ENCODE data around the gene CCDC12.
"Not testable (repeated sequence)": the region's sequence is repeated elsewhere in the genome, so short reads cannot be mapped to it uniquely, and the experiment has no call there.

CCDC12 gene

DNA sequence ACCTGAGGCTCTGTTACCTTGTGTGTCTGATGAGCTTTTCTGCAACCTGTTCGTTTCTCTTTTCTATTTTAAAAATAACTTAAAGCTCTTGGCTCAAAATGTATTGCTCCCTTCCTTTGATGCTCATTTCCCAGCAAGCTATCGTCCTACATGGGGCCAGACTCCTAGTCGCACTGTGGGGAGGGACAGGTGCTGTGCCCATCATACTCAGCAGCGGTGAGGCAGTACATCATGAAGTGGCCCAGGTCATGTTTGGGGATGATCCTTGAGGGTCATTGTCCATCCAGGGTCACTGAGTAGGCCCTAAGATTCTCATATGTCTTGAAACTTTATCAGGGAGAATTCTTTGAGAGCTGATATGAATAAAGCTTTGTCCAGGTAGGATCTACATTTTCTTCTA, 57.9 kb downstream of the CCDC12 start:
- no peaks in the 10 kb centered on the region for H3K4me1 ChIP-seq (ENCODE audit: control insufficient read depth, low read depth, low read length)
- no peaks in the 10 kb centered on the region for H3K9me3 ChIP-seq (ENCODE audit: control insufficient read depth, low read depth, low read length)
- H3K4me3 ChIP-seq (ENCODE audit: low read length): no peak overlapping the region
- H3K36me3 ChIP-seq (ENCODE audit: control insufficient read depth, low read depth, low read length): peaks cover 46% of the 10 kb centered on the region
- no peaks in the 10 kb centered on the region for H3K27me3 ChIP-seq (ENCODE audit: control insufficient read depth, insufficient read depth, low read length)
- no peak overlapping the region for H3K9ac ChIP-seq (ENCODE audit: low read length)
- H3K27ac ChIP-seq (ENCODE audit: low read length): no peak overlapping the region

DNA sequence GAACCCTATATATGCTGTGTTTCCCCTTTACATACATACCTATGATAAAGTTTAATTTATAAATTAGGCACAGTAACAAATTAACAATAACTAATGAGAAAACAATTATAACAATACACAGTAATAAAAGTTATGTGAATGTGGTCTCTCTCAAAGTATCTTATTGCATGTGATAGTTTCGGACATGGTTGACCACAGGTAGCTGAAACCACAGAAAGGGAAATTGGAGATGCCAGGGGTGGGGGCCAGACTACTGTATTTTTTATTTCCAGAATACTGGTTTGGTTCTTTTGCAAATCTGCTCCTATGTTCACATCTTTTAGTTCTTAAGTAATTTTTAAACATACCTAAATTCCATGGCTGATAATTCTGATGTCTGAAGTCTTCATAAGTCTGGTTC, 58.3 kb downstream of the CCDC12 start:
- Histone ChIP-seq H3K36me3 (ENCODE audit: control insufficient read depth, low read depth, low read length) (peaks cover 45% of the 10 kb centered on the region), H3K9me3 (ENCODE audit: control insufficient read depth, low read depth, low read length) (no peaks in the 10 kb centered on the region), H3K4me1 (ENCODE audit: control insufficient read depth, low read depth, low read length) (no peaks in the 10 kb centered on the region), H3K27me3 (ENCODE audit: control insufficient read depth, insufficient read depth, low read length) (no peaks in the 10 kb centered on the region), H3K4me3 (ENCODE audit: low read length) (no peak overlapping the region), H3K9ac (ENCODE audit: low read length) (no peak overlapping the region), H3K27ac (ENCODE audit: low read length) (no peak overlapping the region)

- H3K9me3 ChIP-seq (ENCODE audit: control insufficient read depth, low read depth, low read length): no peaks in the 10 kb centered on the region
- H3K4me1 ChIP-seq (ENCODE audit: control insufficient read depth, low read depth, low read length): no peaks in the 10 kb centered on the region
- H3K27me3 ChIP-seq (ENCODE audit: control insufficient read depth, insufficient read depth, low read length): no peaks in the 10 kb centered on the region
- H3K9ac ChIP-seq (ENCODE audit: low read length): no peak overlapping the region
- no peak overlapping the region for H3K4me3 ChIP-seq (ENCODE audit: low read length)
- H3K27ac ChIP-seq (ENCODE audit: low read length): no peak overlapping the region
- peaks cover 36% of the 10 kb centered on the region for H3K36me3 ChIP-seq (ENCODE audit: control insufficient read depth, low read depth, low read length)
These were observed 59.3 kb downstream of the CCDC12 start for GRCh38 chr3:46917257-46917656.

- Histone ChIP-seq H3K27ac (ENCODE audit: low read length) (no peak overlapping the region), H3K27me3 (ENCODE audit: control insufficient read depth, insufficient read depth, low read length) (no peaks in the 10 kb centered on the region), H3K36me3 (ENCODE audit: control insufficient read depth, low read depth, low read length) (peaks cover 31% of the 10 kb centered on the region), H3K9me3 (ENCODE audit: control insufficient read depth, low read depth, low read length) (no peaks in the 10 kb centered on the region), H3K4me1 (ENCODE audit: control insufficient read depth, low read depth, low read length) (no peaks in the 10 kb centered on the region), H3K4me3 (ENCODE audit: low read length) (no peak overlapping the region), H3K9ac (ENCODE audit: low read length) (no peak overlapping the region)
These were observed 59.7 kb downstream of the CCDC12 start for GRCh38 chr3:46916799-46917198.

- no peak overlapping the region for H3K4me3 ChIP-seq (ENCODE audit: low read length)
- no peak overlapping the region for H3K9ac ChIP-seq (ENCODE audit: low read length)
- no peaks in the 10 kb centered on the region for H3K9me3 ChIP-seq (ENCODE audit: control insufficient read depth, low read depth, low read length)
- H3K4me1 ChIP-seq (ENCODE audit: control insufficient read depth, low read depth, low read length): no peaks in the 10 kb centered on the region
- peaks cover 27% of the 10 kb centered on the region for H3K36me3 ChIP-seq (ENCODE audit: control insufficient read depth, low read depth, low read length)
- no peaks in the 10 kb centered on the region for H3K27me3 ChIP-seq (ENCODE audit: control insufficient read depth, insufficient read depth, low read length)
- no peak overlapping the region for H3K27ac ChIP-seq (ENCODE audit: low read length)
These were observed 60.3 kb downstream of the CCDC12 start for GRCh38 chr3:46916278-46916677.

GRCh38 chr3:46915297-46915822, 61.2 kb downstream of the CCDC12 start:
- no peaks in the 10 kb centered on the region for H3K9me3 ChIP-seq (ENCODE audit: control insufficient read depth, low read depth, low read length)
- no peak overlapping the region for H3K27ac ChIP-seq (ENCODE audit: low read length)
- no peak overlapping the region for H3K4me3 ChIP-seq (ENCODE audit: low read length)
- no peaks in the 10 kb centered on the region for H3K4me1 ChIP-seq (ENCODE audit: control insufficient read depth, low read depth, low read length)
- H3K9ac ChIP-seq (ENCODE audit: low read length): no peak overlapping the region
- peaks cover 18% of the 10 kb centered on the region for H3K36me3 ChIP-seq (ENCODE audit: control insufficient read depth, low read depth, low read length)
- H3K27me3 ChIP-seq (ENCODE audit: control insufficient read depth, insufficient read depth, low read length): no peaks in the 10 kb centered on the region

DNA sequence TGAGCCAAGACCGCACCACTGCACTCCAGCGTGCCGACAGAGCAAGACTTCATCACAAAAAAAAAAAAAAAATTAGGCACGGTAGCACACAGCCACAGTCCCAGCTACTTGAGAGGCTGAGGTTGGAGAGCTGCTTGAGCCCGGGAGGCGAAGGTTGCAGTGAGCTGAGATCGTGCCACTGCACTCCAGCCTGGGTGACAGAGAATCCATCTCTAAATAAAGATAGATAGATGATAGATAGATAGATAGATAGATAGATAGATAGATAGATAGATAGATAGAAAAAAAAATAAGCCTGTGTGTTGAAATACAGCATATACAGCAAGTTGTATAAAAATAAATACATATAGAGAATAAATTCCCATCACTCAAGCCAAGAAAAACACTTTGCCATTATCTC, 61.7 kb downstream of the CCDC12 start:
- Histone ChIP-seq H3K9me3 (ENCODE audit: control insufficient read depth, low read depth, low read length) (no peaks in the 10 kb centered on the region), H3K9ac (ENCODE audit: low read length) (no peak overlapping the region), H3K36me3 (ENCODE audit: control insufficient read depth, low read depth, low read length) (peaks cover 13% of the 10 kb centered on the region), H3K4me3 (ENCODE audit: low read length) (no peak overlapping the region), H3K4me1 (ENCODE audit: control insufficient read depth, low read depth, low read length) (no peaks in the 10 kb centered on the region), H3K27me3 (ENCODE audit: control insufficient read depth, insufficient read depth, low read length) (no peaks in the 10 kb centered on the region), H3K27ac (ENCODE audit: low read length) (no peak overlapping the region)

DNA sequence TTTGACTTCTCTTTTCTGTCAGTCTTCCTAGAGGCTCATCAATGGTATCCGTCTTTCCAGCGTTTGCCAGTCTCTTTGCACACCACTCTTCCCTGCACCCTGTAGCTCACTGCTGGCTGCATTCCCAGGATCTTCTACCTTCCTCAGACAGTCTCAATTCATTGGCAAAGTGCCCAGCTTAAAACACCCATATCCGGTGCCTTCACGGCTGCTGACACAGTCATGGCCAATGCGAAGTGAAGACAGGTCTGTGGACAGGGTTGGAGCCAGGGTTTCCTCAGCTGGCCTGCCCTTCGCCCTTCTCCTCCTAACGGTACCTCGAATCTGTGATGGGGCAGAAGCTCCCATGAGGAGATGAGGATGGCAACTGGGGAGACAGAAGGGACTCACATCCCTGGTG, 62.9 kb downstream of the CCDC12 start:
- Histone ChIP-seq H3K36me3 (ENCODE audit: control insufficient read depth, low read depth, low read length) (peaks cover 6% of the 10 kb centered on the region), H3K9me3 (ENCODE audit: control insufficient read depth, low read depth, low read length) (no peaks in the 10 kb centered on the region), H3K9ac (ENCODE audit: low read length) (no peak overlapping the region), H3K27me3 (ENCODE audit: control insufficient read depth, insufficient read depth, low read length) (no peaks in the 10 kb centered on the region), H3K4me3 (ENCODE audit: low read length) (no peak overlapping the region), H3K4me1 (ENCODE audit: control insufficient read depth, low read depth, low read length) (no peaks in the 10 kb centered on the region), H3K27ac (ENCODE audit: low read length) (no peak overlapping the region)

- Histone ChIP-seq H3K9me3 (ENCODE audit: control insufficient read depth, low read depth, low read length) (no peaks in the 10 kb centered on the region), H3K4me3 (ENCODE audit: low read length) (no peak overlapping the region), H3K9ac (ENCODE audit: low read length) (no peak overlapping the region), H3K36me3 (ENCODE audit: control insufficient read depth, low read depth, low read length) (peaks cover 6% of the 10 kb centered on the region), H3K27ac (ENCODE audit: low read length) (no peak overlapping the region), H3K27me3 (ENCODE audit: control insufficient read depth, insufficient read depth, low read length) (no peaks in the 10 kb centered on the region), H3K4me1 (ENCODE audit: control insufficient read depth, low read depth, low read length) (no peaks in the 10 kb centered on the region)
These were observed 63.6 kb downstream of the CCDC12 start for GRCh38 chr3:46912986-46913385.

- not testable (repeated sequence) for H3K9me3 ChIP-seq (ENCODE audit: control insufficient read depth, low read depth, low read length)
These were observed 65.6 kb downstream of the CCDC12 start for GRCh38 chr3:46910914-46911313.

GRCh38 chr3:46910166-46910760, 66.3 kb downstream of the CCDC12 start:
- H3K9ac ChIP-seq (ENCODE audit: low read length): no peak overlapping the region

More at GRCh38 chr3:46910914-46911313, 65.6 kb downstream of the CCDC12 start:
- not testable (repeated sequence) for H3K4me3 ChIP-seq (ENCODE audit: low read length); H3K4me1 ChIP-seq (ENCODE audit: control insufficient read depth, low read depth, low read length); H3K36me3 ChIP-seq (ENCODE audit: control insufficient read depth, low read depth, low read length); H3K27me3 ChIP-seq (ENCODE audit: control insufficient read depth, insufficient read depth, low read length); H3K27ac ChIP-seq (ENCODE audit: low read length); H3K9ac ChIP-seq (ENCODE audit: low read length)

GRCh38 chr3:46909535-46910161, 66.9 kb downstream of the CCDC12 start:
- Histone ChIP-seq H3K36me3 (ENCODE audit: control insufficient read depth, low read depth, low read length) (no peaks in the 10 kb centered on the region), H3K9ac (ENCODE audit: low read length) (no peak overlapping the region), H3K4me3 (ENCODE audit: low read length) (no peak overlapping the region), H3K9me3 (ENCODE audit: control insufficient read depth, low read depth, low read length) (no peaks in the 10 kb centered on the region), H3K27ac (ENCODE audit: low read length) (no peak overlapping the region), H3K27me3 (ENCODE audit: control insufficient read depth, insufficient read depth, low read length) (no peaks in the 10 kb centered on the region), H3K4me1 (ENCODE audit: control insufficient read depth, low read depth, low read length) (no peaks in the 10 kb centered on the region)

More at GRCh38 chr3:46910166-46910760, 66.3 kb downstream of the CCDC12 start:
- Histone ChIP-seq H3K27ac (ENCODE audit: low read length) (no peak overlapping the region), H3K27me3 (ENCODE audit: control insufficient read depth, insufficient read depth, low read length) (no peaks in the 10 kb centered on the region), H3K36me3 (ENCODE audit: control insufficient read depth, low read depth, low read length) (no peaks in the 10 kb centered on the region), H3K9me3 (ENCODE audit: control insufficient read depth, low read depth, low read length) (no peaks in the 10 kb centered on the region), H3K4me3 (ENCODE audit: low read length) (no peak overlapping the region), H3K4me1 (ENCODE audit: control insufficient read depth, low read depth, low read length) (no peaks in the 10 kb centered on the region)

Measured in iPS-18a (cell line).